Panc1 (cell line): Measurements from ENCODE around the gene PHKG1.

ENCODE experiments used
- CTCF ChIP-seq: fragments of 450-650 bp; IDR thresholded peaks from 2 replicates; pipeline ENCODE4 v1.5.1; 2017; ENCODE audit warnings: mild to moderate bottlenecking
- POLR2AphosphoS5 ChIP-seq: IDR thresholded peaks from 2 replicates; pipeline ENCODE4 v1.6.1; 2012; ENCODE audit warnings: mild to moderate bottlenecking, low read depth, low read length, moderate library complexity
- TCF7L2 ChIP-seq: IDR thresholded peaks from 2 replicates; pipeline ENCODE4 v1.6.1; 2011; ENCODE audit warnings: mild to moderate bottlenecking, low read depth, low read length, inconsistent platforms

GRCh38 chr7:56087445-56087844 is 5.3 kb downstream of the PHKG1 start:
- TF ChIP-seq CTCF, result no peak
- no peak for TF ChIP-seq POLR2AphosphoS5
- no peak for TF ChIP-seq TCF7L2
